PC-9 (cell line): Measurements from ENCODE around the gene CST8.

ENCODE experiments used
- CTCF ChIP-seq: fragments of 200-600 bp; sonication (generic); conservative IDR thresholded peaks from 2 replicates; pipeline ENCODE4 v1.6.1; 2017; ENCODE audit warnings: mixed run types, antibody characterized with exemption, mild to moderate bottlenecking, moderate library complexity
- EZH2 ChIP-seq: fragments of 200-600 bp; sonication (generic); IDR thresholded peaks from 2 replicates; pipeline ENCODE4 v1.8.0; 2017; ENCODE audit warnings: antibody characterized with exemption, low read depth

- TF ChIP-seq CTCF (no peak), EZH2 (no peak)
Observed at GRCh38 chr20:23482138-23482537, 8.8 kb upstream of the CST8 start.
